Subcutaneous abdominal adipose tissue (tissue), 5 donors: ENCODE data around the gene APEX1.
A peak's percentile ranks its signal among the peaks of the same experiment; 100 is the strongest.

Experiments used
- H3K27ac ChIP-seq: one replicate; pipeline ENCODE4 v1.7.0; 2013; ENCODE audit warnings: low read depth, mild to moderate bottlenecking, inconsistent platforms, low read length, moderate library complexity
- H3K27me3 ChIP-seq, 5 donors: one replicate each; pipeline ENCODE4 v1.7.0; 2013; ENCODE audit warnings: low read length in 5 of 5, inconsistent platforms in 1 of 5; ENCODE audit not compliant: control insufficient read depth in 5 of 5, insufficient read depth in 4 of 5
- H3K36me3 ChIP-seq, 5 donors: one replicate each; pipeline ENCODE4 v1.7.0; 2013; ENCODE audit warnings: low read length in 5 of 5; ENCODE audit not compliant: control insufficient read depth in 5 of 5, insufficient read depth in 5 of 5
- H3K4me1 ChIP-seq, 5 donors: one replicate each; pipeline ENCODE4 v1.7.0; 2013; ENCODE audit warnings: low read length in 5 of 5, mild to moderate bottlenecking in 3 of 5, moderate library complexity in 1 of 5; ENCODE audit not compliant: control insufficient read depth in 5 of 5, insufficient read depth in 5 of 5
- H3K4me3 ChIP-seq, 5 donors: one replicate each; pipeline ENCODE4 v1.7.0; 2013; ENCODE audit warnings: low read length in 5 of 5, low read depth in 1 of 5
- H3K9ac ChIP-seq, 5 donors: one replicate each; pipeline ENCODE4 v1.7.0; 2013; ENCODE audit warnings: low read length in 5 of 5, mild to moderate bottlenecking in 4 of 5, moderate library complexity in 3 of 5
- H3K9me3 ChIP-seq, 5 donors: one replicate each; pipeline ENCODE4 v1.7.0; 2013; ENCODE audit warnings: low read length in 5 of 5; ENCODE audit not compliant: control insufficient read depth in 5 of 5
- donor health status: healthy.
- donor health status: healthy.
- donor health status: healthy.
- donor health status: healthy.
- donor health status: healthy.

The APEX1 gene

DNA sequence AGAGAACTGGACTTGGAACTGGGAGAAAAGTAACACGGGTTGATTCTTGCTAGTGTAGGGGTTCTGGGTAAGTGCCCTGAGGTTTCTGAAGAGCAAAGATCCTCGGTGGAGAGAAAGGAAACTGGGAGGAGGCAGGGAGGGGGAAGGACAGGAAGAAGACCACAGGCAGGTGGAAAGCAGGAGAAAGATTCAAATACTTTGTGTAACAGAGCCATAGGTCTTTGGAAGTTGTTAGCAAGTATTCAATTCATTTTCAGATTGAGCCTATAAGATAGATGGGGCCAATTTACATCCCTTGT is 15.5 kb downstream of the APEX1 start:
- Histone ChIP-seq H3K4me1 (peaks cover 6 to 31% (median 20%) of the 10 kb centered on the region in 5 donors), H3K9ac (peak overlapping the region; percentile 11 to 96 (median 85)), H3K36me3 (peaks cover 0 to 34% (median 19%) of the 10 kb centered on the region in 5 donors), H3K27me3 (no peaks in the 10 kb centered on the region), H3K27ac (peak overlapping the region; percentile 95), H3K4me3 (peak overlapping the region; percentile 88 to 98 (median 94)), H3K9me3 (no peaks in the 10 kb centered on the region)

DNA sequence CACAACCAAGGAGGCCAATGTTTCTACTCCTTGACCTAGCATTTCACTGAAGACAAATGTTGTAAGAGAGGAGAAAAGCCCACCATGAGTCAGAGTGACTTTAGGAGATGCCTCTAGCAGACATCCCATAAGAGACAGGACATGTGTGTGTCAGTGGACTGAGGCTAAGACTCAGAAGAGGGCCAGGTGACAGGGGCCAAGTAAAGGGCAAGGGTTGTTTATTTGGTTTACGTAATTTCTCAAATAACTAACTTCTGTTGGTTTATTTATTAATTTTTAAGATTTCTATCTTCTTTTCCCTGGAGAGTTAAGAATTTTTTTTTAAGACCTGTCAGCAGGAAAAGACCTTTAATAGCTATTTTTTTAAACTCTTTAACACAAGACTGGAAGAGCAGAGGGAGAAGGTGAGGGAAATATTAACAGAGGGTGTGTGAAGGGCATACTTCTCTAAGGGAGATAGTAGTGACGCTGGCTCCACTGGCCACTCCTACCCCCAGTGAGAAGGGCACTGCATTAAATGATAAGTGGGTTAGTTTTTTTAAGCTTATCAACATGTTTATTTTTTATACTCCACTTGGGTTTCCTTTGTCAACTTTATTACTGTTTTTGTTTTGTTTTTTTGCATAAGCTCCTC is 17.6 kb downstream of the APEX1 start:
- no peaks in the 10 kb centered on the region for H3K27me3 ChIP-seq
- peaks cover 5 to 55% (median 30%) of the 10 kb centered on the region in 5 donors for H3K36me3 ChIP-seq
- H3K9ac ChIP-seq: no peak overlapping the region
- H3K9me3 ChIP-seq: no peaks in the 10 kb centered on the region
- peaks cover 6 to 46% (median 34%) of the 10 kb centered on the region in 5 donors for H3K4me1 ChIP-seq
- H3K4me3 ChIP-seq: no peak overlapping the region
- H3K27ac ChIP-seq: no peak overlapping the region

GRCh38 chr14:20476776-20477175 is 21.8 kb downstream of the APEX1 start:
- H3K9ac ChIP-seq: peak overlapping the region in 1 of 5 donors; percentile 30
- H3K4me1 ChIP-seq: peaks cover 0 to 22% (median 19%) of the 10 kb centered on the region in 5 donors
- H3K4me3 ChIP-seq: peak overlapping the region in 1 of 5 donors; percentile 17
- H3K36me3 ChIP-seq: peaks cover 5 to 64% (median 30%) of the 10 kb centered on the region in 5 donors
- no peaks in the 10 kb centered on the region for H3K9me3 ChIP-seq
- H3K27ac ChIP-seq: peak overlapping the region; percentile 31
- no peaks in the 10 kb centered on the region for H3K27me3 ChIP-seq

DNA sequence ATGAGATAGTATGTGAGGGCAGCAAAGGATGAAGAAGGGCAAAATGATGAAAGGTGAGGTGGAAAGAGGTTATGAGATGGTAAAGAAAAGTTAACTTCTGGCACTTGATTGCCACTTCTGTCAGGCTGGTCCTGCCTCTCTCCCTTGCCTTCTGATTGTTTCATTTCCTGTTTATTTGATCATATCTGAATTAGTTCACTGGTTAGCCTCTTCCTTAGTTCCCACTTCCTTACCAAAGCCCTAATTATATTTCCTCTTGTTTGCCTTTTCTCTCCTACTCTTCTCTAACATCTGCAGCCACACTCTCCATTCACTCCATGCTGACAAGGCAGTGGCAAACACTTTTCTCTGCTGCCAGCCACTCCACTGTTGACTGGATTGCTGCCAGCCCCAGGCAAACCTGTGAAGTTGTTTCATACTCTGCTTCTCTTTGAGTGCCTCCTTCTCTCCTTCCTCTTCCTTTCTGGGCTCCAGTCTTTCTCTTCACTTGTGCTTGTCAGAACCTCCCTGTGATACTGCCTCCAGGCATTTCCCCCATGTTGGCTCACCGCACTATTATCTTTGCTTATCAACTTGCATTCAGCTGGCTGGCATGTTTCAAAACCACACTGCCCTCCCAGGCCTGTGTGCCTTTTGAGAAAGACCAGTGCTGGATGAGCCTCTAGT is 22.3 kb downstream of the APEX1 start:
- peaks cover 0 to 21% (median 19%) of the 10 kb centered on the region in 5 donors for H3K4me1 ChIP-seq
- no peaks in the 10 kb centered on the region for H3K27me3 ChIP-seq
- peak overlapping the region in 1 of 5 donors; percentile 17 for H3K4me3 ChIP-seq
- H3K9ac ChIP-seq: no peak overlapping the region
- peak overlapping the region; percentile 31 for H3K27ac ChIP-seq
- H3K9me3 ChIP-seq: no peaks in the 10 kb centered on the region
- H3K36me3 ChIP-seq: peaks cover 5 to 60% (median 30%) of the 10 kb centered on the region in 5 donors

DNA sequence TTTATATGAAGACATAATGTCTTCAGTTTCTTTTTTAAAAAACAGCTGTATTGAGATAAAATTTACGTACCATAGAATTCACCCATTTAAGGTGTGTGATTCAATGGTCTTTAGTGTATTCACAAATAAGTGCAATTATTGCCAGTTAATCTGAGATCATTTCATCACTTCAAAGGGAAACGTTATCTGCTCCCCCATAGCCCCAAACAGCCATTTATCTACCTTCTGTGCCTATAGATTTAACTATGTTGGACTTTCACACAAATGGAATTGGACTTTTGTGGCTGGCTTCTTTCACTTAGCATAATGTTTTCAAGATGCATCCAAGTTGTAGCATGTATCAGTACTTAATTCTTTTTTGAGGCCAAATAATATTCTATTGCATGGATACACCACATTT is 23.9 kb downstream of the APEX1 start:
- Histone ChIP-seq H3K4me3 (no peak overlapping the region), H3K27me3 (no peaks in the 10 kb centered on the region), H3K9ac (no peak overlapping the region), H3K9me3 (no peaks in the 10 kb centered on the region), H3K27ac (no peak overlapping the region), H3K4me1 (peaks cover 0 to 21% (median 19%) of the 10 kb centered on the region in 5 donors), H3K36me3 (peaks cover 5 to 46% (median 28%) of the 10 kb centered on the region in 5 donors)

- H3K9ac ChIP-seq: no peak overlapping the region
- H3K36me3 ChIP-seq: peaks cover 0 to 11% (median 3%) of the 10 kb centered on the region in 5 donors
- H3K27me3 ChIP-seq: no peaks in the 10 kb centered on the region
- H3K9me3 ChIP-seq: no peaks in the 10 kb centered on the region
- H3K4me3 ChIP-seq: no peak overlapping the region
- H3K27ac ChIP-seq: no peak overlapping the region
- H3K4me1 ChIP-seq: peaks cover 0 to 13% (median 8%) of the 10 kb centered on the region in 5 donors
Observed at GRCh38 chr14:20482382-20482781, 27.4 kb downstream of the APEX1 start.

DNA sequence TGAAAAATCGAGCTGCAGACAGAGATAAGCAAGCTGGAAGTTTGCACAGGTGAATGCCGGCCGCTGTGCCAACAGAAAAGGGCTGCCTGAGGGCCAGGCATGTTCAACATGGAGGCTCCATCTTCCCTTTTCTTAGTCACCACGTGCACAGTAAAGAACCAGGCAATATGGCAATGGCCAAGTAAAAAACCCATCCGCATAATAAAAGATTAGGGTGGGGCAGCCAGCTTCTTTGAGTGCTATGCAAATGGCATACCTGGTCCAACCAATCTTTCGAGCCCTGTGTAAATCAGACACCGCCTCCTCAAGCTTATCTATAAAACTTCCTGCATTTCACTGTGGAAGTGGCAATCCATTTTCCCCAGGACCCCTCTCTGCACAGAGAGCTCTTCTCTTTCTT is 30.9 kb downstream of the APEX1 start:
- Histone ChIP-seq H3K4me3 (no peak overlapping the region), H3K27ac (no peak overlapping the region), H3K36me3 (no peaks in the 10 kb centered on the region), H3K4me1 (peaks cover 0 to 24% (median 4%) of the 10 kb centered on the region in 5 donors), H3K9me3 (no peaks in the 10 kb centered on the region), H3K27me3 (no peaks in the 10 kb centered on the region), H3K9ac (no peak overlapping the region)

GRCh38 chr14:20486684-20487395 is 31.8 kb downstream of the APEX1 start:
- no peak overlapping the region for H3K4me3 ChIP-seq
- H3K27me3 ChIP-seq: no peaks in the 10 kb centered on the region
- H3K4me1 ChIP-seq: peaks cover 0 to 24% (median 4%) of the 10 kb centered on the region in 5 donors
- H3K27ac ChIP-seq: no peak overlapping the region
- no peaks in the 10 kb centered on the region for H3K9me3 ChIP-seq
- no peak overlapping the region for H3K9ac ChIP-seq
- no peaks in the 10 kb centered on the region for H3K36me3 ChIP-seq

DNA sequence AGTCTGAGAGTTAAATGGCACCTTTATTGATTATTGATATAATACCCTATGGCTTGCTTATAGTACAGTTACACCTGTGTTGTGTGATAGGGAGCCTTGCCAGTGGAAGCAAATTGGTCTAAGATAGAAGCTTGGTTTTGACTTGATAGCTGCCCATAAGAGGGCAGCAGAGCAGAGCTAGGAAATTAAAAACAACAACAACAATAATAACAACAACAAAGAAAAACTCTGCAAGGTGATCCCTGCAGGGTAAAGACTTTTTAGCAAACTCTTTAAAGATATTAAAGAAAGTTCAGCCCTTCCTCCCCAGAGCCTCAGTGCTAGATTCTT is 32.3 kb downstream of the APEX1 start:
- Histone ChIP-seq H3K27me3 (no peaks in the 10 kb centered on the region), H3K4me3 (no peak overlapping the region), H3K9ac (no peak overlapping the region), H3K9me3 (no peaks in the 10 kb centered on the region), H3K27ac (no peak overlapping the region), H3K36me3 (no peaks in the 10 kb centered on the region), H3K4me1 (peaks cover 0 to 24% (median 4%) of the 10 kb centered on the region in 5 donors)
